A673 (cell line): ENCODE data around the gene SPANXB1. TPM values are rescaled to one million over a fixed set of nuclear protein-coding genes. Genes with fewer than 3 reads are reported as not detected.
"Not testable (repeated sequence)": the region's sequence is repeated elsewhere in the genome, so short reads cannot be mapped to it uniquely, and the experiment has no call there.

Experiments used
- Bru-seq: library from RNA; stranded (reverse); fragments of 400-500 nt; gene quantifications from one replicate; lab custom pipeline; 2021; lab: Mats Ljungman, UMichigan
- BruChase-seq, 2 experiments: library from RNA; stranded (reverse); fragments of 400-500 nt; gene quantifications; one replicate each; lab custom pipeline; 2021; lab: Mats Ljungman, UMichigan
- BruUV-seq: library from RNA; stranded (reverse); fragments of 400-500 nt; replicated peaks from 2 replicates; lab custom pipeline; 2021; lab: Mats Ljungman, UMichigan
- CTCF ChIA-PET: fragments of 300-600 bp; sonication (Branson Sonifier 250); formaldehyde crosslinking; loops from one replicate; lab custom pipeline; 2022; ENCODE audit warnings: antibody characterized with exemption; lab: Charles Lee
- POLR2A ChIA-PET: fragments of 300-600 bp; sonication (Branson Sonifier 250); formaldehyde crosslinking; loops from one replicate; lab custom pipeline; 2022; ENCODE audit warnings: antibody characterized with exemption; ENCODE audit not compliant: low non-redundant PET; lab: Charles Lee
- DNase-seq: peaks from one replicate; pipeline ENCODE4 v3.0.0-alpha.2; 2015; ENCODE audit warnings: low spot score
- H3K27ac ChIP-seq: fragments of 200-600 bp; sonication (generic); 2 replicates; pipeline ENCODE4 v1.5.1; 2016; ENCODE audit warnings: mixed run types, low read depth, mild to moderate bottlenecking, mixed read lengths, antibody characterized with exemption, low read length; ENCODE audit not compliant: poor library complexity, severe bottlenecking
- H3K27me3 ChIP-seq: fragments of 200-600 bp; sonication (generic); replicated peaks from 2 replicates; pipeline ENCODE4 v1.6.1; 2017; ENCODE audit warnings: mixed run types, low read depth, mild to moderate bottlenecking, mixed read lengths, antibody characterized with exemption, low read length; ENCODE audit not compliant: insufficient read depth, poor library complexity
- H3K36me3 ChIP-seq: fragments of 200-600 bp; sonication (generic); 2 replicates; pipeline ENCODE4 v1.6.1; 2016; ENCODE audit warnings: mixed run types, mild to moderate bottlenecking, mixed read lengths, antibody characterized with exemption, low read length; ENCODE audit not compliant: insufficient read depth, poor library complexity, severe bottlenecking
- H3K4me1 ChIP-seq: fragments of 200-600 bp; sonication (generic); 2 replicates; pipeline ENCODE4 v1.6.1; 2017; ENCODE audit warnings: mixed run types, mild to moderate bottlenecking, mixed read lengths, antibody characterized with exemption, low read length; ENCODE audit not compliant: insufficient read depth, poor library complexity, severe bottlenecking
- H3K4me3 ChIP-seq: fragments of 200-600 bp; sonication (generic); 2 replicates; pipeline ENCODE4 v1.5.1; 2016; ENCODE audit warnings: low read depth, mixed run types, mild to moderate bottlenecking, mixed read lengths, low read length; ENCODE audit not compliant: poor library complexity, severe bottlenecking
- H3K9me3 ChIP-seq: fragments of 200-600 bp; sonication (generic); 2 replicates; pipeline ENCODE4 v1.6.1; 2016; ENCODE audit warnings: mixed run types, low read depth, mild to moderate bottlenecking, mixed read lengths, antibody characterized with exemption, low read length; ENCODE audit not compliant: poor library complexity, severe bottlenecking
- EZH2 ChIP-seq: fragments of 200-600 bp; sonication (generic); IDR thresholded peaks from 2 replicates; pipeline ENCODE4 v1.6.1; 2017; ENCODE audit warnings: borderline replicate concordance, low read depth, mild to moderate bottlenecking, mixed read lengths, antibody characterized with exemption, low read length; ENCODE audit not compliant: poor library complexity, severe bottlenecking
- intact Hi-C: fragments of 100-400 bp; cut with micrococcal nuclease; formaldehyde crosslinking; loops from one replicate; pipeline ENCODE4 v1.10.0; 2022; ENCODE audit not compliant: unreplicated experiment
- long read RNA-seq: library from polyadenylated mRNA; stranded (forward); transcript quantifications from one replicate; pipeline ENCODE4 v2.0.0, GENCODE V29; 2022
- total RNA-seq: library from RNA; stranded (reverse); gene quantifications from 2 replicates; pipeline ENCODE4 v1.2.3, GENCODE V29; 2021
- TF ChIP-seq, protein P1 (sequence below): fragments of 300-800, 200-600 bp; sonication (generic); conservative IDR thresholded peaks from 2 replicates; pipeline ENCODE4 v1.5.1; 2017; ENCODE audit warnings: low read depth, mild to moderate bottlenecking, antibody characterized with exemption, low read length, moderate library complexity, mixed read lengths

Gene SPANXB1, protein sequence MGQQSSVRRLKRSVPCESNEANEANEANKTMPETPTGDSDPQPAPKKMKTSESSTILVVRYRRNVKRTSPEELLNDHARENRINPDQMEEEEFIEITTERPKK
- not detected in 2 replicates for total RNA-seq
- Bru-seq, nascent RNA: not detected
- BruChase-seq, experiment 1, labeled RNA remaining after a 2-hour chase: not detected
- not detected for BruChase-seq, experiment 2, labeled RNA remaining after a 6-hour chase
- long read RNA-seq, partial matches to known transcripts: 0 of 1 reads
- long read RNA-seq, other reads (novel, unspliced or antisense): 0 of 1 reads

DNA sequence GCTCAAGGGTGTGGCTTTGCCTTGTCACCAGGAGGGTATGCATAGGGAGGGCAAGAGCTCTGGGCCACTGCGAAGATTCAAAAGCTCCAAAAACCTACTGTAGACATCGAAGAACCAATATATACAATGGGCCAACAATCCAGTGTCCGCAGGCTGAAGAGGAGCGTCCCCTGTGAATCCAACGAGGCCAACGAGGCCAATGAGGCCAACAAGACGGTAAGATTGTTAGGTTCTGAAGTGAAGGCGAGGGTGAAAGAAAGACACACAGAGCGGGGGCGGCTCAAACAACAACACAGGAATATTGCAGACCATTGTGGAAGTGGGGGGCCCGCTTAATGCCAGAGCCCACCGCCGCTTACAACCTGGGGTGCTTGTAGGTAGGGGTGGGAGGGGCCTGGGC lies at the start of gene SPANXB1:
Gene SPANXB1 (plus strand): TSS at position 27 of the 400 bp plus-strand sequence. CDS start 100 bp downstream, at position 127.
- H3K36me3 ChIP-seq, BruUV-seq, intact Hi-C loops, H3K27ac ChIP-seq, H3K27me3 ChIP-seq, H3K4me3 ChIP-seq, H3K9me3 ChIP-seq, H3K4me1 ChIP-seq, DNase-seq, POLR2A ChIA-PET, CTCF ChIA-PET: not testable (repeated sequence)

DNA sequence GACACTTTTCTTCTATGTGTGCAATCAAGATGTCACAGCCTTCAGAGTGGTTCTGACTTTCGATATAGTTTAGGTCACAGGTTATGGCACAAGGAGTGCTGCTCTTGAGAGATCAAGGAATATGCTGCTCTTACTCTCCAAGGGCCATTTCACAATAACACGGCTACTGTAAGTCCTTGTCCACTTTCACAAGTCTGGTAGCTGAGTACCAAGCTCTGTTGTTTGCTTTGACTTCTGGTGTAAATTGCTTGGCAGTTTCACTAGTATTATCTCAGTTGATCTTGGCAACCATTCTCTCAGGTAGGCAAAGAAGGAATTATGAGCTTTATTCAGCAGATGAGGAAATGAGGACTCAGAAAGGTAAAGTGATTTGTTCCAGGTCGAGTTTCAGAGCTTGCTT lies 35.4 kb upstream of the SPANXB1 start:
- intact Hi-C loops: no loop called here
- TF ChIP-seq, protein P1, sequence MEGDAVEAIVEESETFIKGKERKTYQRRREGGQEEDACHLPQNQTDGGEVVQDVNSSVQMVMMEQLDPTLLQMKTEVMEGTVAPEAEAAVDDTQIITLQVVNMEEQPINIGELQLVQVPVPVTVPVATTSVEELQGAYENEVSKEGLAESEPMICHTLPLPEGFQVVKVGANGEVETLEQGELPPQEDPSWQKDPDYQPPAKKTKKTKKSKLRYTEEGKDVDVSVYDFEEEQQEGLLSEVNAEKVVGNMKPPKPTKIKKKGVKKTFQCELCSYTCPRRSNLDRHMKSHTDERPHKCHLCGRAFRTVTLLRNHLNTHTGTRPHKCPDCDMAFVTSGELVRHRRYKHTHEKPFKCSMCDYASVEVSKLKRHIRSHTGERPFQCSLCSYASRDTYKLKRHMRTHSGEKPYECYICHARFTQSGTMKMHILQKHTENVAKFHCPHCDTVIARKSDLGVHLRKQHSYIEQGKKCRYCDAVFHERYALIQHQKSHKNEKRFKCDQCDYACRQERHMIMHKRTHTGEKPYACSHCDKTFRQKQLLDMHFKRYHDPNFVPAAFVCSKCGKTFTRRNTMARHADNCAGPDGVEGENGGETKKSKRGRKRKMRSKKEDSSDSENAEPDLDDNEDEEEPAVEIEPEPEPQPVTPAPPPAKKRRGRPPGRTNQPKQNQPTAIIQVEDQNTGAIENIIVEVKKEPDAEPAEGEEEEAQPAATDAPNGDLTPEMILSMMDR: no peak
- Histone ChIP-seq H3K36me3 (no peaks in the 10 kb centered on the region), H3K4me3 (no peak overlapping the region), H3K27ac (no peak overlapping the region), H3K9me3 (no peaks in the 10 kb centered on the region), H3K4me1 (no peaks in the 10 kb centered on the region), H3K27me3 (no peaks in the 10 kb centered on the region)
- POLR2A ChIA-PET: no interaction called here
- no peak for DNase-seq
- CTCF ChIA-PET: no interaction called here
- BruUV-seq: no TSS peak

DNA sequence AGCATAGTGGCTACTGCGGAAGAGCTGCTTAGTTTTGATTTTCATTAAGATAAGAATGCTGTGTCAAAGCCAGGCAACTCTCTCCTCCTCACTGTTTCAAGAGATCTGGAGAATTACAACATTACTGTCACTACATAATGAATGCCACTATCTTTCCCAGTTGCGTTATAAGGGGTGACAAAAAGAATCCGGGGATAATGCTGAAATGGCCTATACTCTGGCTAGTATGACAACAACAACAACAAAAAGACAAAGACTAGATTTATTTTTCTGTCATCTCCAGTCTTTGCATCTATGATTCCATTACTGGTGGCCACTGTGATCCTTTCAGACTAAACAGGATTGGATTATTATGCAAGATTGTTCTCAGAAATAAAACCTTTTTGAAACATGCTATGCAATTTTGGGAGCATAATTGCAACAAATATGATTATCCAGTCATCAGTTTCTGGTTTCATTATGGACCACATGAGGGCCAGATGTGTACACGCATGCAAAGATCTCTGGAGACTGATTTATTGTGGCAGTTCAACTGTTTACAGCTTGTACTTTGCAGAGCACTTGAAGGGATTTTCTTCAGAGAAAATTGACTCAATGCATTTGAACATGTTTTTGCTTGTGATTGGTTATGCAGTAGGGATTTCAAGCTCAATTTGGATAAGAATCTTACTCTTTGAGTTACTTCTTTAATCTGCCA lies 31.1 kb upstream of the SPANXB1 start:
- DNase-seq: no peak
- Histone ChIP-seq H3K4me3 (no peak overlapping the region), H3K36me3 (no peaks in the 10 kb centered on the region), H3K27ac (no peak overlapping the region), H3K27me3 (no peaks in the 10 kb centered on the region), H3K9me3 (no peaks in the 10 kb centered on the region), H3K4me1 (no peaks in the 10 kb centered on the region)
- ChIA-PET CTCF (interaction anchor here (0.5 kb wide), 1 partner anchor 205 kb away, joined by 3 read pairs; no protein-coding TSS in a partner anchor), POLR2A (no interaction called here)
- no TSS peak for BruUV-seq
- intact Hi-C loops: no loop called here
- TF ChIP-seq EZH2: no peak
- TF ChIP-seq, protein P1: no peak
